Fibroblast of skin of abdomen (primary cell): Measurements from ENCODE around the gene ZSCAN16.

ENCODE experiments used
- DNase-seq: peaks from one replicate; pipeline ENCODE4 v3.0.0-alpha.2; 2013

ZSCAN16 gene

DNA sequence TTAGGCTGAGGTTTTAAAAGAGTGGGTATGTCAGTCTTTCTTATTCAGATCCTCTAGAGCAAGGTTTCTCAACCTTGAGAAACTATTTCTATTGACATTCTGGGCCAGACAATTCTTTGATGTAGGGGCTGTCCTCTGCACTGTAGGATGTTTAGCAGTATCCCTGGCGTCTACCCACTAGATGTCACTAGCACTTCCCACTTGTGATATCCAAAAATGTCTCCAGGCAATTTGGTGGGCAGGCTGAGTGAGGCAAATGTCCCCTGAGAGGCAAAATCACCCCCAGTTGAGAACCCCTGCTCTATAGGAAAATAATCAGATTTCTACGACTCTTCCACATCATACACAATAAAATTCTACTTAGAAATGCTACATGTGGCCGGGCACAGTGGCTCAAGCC lies 9.6 kb downstream of the ZSCAN16 start:
- peak; percentile 37 for DNase-seq

DNA sequence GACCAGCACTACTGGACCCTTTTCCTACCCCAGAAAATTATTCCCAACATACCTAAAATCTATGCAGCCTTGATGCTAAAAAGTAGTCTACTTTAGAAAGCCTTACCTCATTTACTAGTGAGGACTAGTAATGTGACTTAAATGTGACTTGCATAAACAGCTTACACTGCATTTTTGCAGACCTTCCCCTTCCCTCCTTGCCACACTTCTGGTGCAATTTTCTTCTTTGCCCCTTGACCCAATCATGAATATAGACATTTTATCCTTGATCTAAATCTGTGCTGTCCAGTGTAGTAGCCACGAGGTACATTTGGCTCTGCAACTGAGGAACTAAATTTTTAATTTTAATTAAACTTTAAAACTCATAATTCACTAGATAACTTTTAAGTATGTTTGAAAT lies 10.3 kb downstream of the ZSCAN16 start:
- no peak for DNase-seq

DNA sequence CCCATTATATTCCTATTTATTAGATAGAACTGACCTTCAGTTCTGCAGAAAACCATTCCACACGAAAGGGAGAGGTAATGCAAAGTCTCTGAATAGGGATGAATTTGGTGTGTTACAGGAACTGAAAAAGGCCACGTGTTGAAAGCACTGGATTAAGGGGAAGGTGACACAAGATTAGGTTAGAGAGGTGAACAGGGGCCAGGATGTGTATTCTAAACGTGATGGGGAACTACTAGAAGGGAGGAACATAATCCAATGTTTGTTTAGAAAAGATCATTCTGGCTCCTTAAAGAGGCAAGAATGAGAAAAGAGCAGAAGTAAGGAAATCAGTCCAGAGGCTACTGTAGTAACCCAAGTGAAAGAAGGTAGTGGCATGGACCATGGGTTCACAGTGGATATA lies 11.0 kb downstream of the ZSCAN16 start:
- DNase-seq = no peak

DNA sequence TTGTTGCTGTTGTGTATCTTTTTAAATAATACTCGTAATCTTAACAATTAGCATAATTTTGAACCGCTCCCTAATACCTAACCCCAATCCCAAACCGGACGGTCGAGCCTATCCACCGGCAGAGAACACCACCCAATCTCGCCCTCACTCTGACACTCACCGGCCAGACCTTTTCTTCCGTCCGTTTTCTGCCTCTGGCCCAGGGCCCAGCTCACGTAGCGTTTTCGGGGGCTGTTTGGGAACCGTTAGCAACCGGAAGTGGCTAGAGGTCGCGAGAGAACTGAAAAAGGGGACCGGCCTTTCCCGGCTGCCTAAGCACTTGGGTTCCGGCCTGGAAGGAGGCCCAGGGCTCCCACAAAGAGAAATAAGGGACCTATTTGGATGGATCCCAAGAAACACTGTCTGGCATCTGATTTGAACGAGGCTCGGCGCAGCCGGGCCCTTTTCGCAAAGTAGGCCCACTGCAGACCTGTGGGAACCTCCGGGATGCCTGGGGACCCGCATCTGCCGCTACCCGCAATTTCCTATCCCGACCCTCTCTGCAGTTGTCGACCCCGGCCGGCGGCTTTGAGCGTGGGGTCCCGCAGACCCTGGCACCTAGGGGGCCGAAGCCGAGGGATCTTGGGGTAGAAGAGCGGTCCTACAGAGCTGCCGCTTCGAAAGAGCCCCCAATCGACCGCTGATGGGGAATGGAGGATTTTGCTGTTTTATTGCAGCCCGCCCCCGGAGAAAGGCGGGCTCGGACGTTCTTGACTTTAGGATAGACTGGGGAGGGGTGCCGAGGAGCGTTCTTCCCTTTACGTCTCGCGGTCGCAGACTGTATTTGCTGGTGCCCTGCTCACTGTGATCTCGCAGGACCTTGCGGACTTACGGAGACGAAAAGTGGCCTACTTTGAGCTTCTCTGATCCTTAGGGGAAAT lies 12.4 kb downstream of the ZSCAN16 start:
- DNase-seq = peak; percentile 97

DNA sequence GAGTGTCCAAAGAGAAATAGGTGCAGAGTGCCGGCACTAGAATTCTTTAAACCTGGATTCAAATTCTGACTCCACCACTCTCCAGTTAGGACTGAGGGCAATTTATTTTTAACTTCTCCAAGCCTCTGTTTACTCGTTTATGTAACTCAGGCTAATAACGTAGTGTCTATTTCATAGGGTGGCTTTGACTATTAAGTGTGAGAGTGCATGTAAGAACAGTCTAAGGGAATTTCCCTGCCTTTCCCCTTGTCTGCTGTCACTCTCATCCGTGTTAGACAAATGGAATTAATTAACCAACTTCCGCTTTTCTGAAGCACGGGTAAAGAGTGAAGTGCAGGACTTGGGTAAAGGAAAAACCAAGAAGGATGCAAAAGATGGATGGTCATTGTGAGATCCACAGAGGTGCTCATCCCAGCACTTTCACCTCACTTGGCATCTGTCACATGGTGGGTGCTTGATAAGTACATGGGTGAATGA lies 13.1 kb downstream of the ZSCAN16 start:
- DNase-seq = peak; percentile 50

DNA sequence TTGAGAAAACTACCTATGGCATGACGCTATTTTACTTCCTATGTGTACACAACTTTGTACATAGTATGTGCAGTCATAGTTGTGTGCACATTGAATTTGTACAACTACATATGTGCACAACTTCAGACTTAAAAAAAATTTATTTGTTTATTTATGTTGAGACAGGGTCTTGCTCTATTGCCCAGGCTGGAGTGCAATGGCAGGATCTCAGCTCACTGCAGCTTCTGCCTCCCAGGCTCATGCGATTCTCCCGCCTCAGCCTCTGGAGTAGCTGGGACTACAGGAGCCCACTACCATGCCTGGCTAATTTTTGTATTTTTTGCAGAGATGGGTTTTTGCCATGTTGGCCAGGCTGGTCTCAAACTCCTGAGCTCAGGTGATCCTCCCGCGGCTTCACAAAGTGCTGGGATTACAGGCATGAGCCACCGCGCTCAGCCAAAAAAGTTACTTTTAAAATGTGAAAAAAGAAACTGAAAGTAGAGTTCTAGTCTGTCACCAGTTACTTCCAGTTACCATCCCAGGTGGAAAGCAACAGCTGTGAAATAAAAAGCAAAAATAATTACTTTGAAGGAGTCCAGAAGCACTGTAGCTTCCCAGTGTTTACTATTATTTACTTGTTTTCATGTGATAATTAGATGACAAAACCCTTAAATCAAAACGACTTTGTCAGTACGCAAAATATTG lies 15.6 kb downstream of the ZSCAN16 start:
- no peak for DNase-seq

DNA sequence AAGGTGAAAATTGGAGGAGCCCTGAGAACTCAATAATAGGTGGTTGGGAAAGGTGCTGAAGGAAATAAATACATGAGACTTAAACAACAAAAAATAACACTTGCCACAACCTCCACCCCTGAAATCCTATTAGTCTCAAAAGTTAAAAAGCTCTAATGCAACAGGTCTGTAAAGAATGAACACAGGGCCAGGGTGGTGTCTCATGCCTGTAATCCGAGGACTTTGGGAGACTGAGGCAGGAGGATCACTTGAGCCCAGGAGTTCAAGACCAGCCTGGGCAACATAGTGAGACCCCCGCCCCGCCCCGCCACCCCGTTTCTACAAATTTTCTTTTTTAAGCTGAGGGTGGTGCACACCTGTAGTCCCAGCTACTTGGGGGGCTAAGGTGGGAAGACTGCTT lies 16.2 kb downstream of the ZSCAN16 start:
- no peak for DNase-seq

DNA sequence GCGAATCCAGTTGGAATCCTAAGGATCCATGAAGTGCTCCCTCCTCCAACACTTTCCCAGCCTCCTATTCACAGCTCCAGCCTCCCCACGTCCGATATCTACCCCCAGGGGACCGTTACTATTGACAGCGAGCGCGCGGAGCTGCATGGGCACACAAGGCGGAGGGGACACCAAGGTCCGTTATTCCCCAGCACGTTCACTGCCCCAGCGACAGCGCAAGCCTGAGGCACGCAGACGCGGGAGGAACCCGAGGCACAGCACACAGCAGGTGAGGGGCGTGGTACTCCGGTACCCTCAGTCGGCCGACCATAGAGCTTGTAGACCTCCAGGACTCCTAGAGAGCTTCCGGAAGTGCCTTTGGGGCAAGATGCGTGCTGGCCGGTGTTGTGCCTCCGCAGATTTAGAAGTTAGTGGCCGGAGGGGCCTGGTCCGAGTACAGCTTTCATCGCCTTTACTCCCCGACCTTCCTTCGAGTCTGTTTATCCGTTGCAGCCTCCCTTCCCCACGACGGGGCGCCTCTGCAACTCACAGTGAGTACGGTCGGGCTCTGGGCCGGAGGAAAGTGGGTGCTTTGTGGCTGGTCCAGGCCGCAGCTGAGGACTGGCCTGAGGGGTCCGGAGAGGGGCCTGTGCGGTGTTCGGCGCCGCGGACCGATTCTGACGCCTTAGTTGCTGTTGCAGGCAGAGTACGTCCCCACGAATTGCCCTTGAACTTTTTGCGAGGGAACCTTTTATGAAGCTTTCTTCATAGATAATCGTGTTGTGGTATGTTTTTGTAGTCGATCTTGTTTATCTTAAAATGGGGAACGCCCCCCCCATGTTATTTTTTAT lies 17.3 kb downstream of the ZSCAN16 start, which contains the start of gene ZKSCAN8:
TSS of gene ZKSCAN8 (plus strand) at position 384 of the 830 bp plus-strand sequence. CDS start 6,525 bp downstream, outside the sequence.
- DNase-seq = peak; percentile 84

DNA sequence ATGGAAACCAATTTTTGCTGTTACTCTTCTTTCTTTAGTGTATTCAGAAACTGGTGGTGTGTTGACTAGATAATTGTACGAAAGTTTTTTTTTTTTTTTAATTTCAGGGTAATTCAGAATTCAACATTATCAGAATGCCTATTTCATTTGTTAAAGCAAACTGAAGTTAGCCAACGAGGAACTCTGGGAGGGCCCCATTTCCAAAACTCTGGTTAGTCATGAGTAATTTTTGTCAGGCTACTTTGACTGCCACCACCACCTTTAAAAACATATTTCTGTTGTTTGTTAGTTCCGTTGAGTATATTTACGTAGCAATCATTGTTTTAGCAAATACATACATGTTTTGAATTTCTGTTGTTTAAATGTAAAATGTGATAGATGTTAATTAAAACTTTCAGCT lies 18.0 kb downstream of the ZSCAN16 start:
- no peak for DNase-seq

DNA sequence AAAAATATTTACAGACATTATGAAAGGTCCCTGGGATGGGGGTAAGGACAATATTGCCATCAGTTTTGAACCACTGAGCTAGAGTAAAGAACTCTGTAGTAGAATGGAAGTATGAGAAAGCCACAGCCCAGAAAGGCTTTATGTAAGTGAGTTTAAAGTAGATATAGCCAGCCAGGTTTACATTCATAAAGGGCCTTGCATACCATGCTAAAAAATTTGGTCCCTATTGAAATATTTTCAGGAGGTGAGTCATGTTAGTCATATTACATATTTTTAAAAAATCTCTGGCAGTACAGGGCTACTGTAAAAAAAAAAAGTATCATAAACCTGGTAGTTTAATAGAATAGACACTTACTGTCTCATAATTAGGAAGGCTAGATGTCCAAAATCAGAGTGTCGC lies 20.8 kb downstream of the ZSCAN16 start:
- DNase-seq = no peak

DNA sequence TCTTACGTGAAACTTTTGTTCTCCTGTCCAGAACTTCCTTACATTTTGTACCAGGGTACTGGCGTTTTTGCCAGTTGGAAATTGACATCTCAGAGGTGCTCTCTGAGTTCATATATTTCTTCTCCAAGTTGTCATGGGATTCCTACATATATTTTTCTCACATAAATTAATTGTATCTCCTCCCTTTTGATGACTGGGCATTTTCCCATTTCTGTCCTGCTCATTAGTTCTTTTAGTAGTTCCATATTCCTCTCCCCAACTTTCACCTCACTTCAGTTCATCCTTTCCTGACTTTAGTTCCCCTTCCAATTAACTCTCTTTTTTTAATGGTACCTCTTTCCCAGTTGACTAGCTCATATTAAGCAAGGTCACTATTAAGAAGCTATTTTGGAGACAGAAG lies 28.1 kb downstream of the ZSCAN16 start:
- no peak for DNase-seq

DNA sequence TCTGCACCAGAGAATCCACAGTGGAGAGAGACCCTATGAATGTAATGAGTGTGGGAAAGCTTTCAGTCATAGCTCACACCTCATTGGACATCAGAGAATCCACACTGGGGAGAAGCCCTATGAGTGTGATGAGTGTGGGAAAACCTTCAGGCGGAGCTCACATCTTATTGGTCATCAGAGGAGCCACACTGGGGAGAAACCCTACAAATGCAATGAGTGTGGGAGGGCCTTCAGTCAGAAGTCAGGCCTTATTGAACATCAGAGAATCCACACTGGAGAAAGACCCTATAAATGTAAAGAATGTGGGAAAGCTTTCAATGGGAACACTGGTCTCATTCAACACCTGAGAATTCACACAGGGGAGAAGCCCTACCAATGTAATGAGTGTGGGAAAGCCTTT lies 29.1 kb downstream of the ZSCAN16 start:
- no peak for DNase-seq

DNA sequence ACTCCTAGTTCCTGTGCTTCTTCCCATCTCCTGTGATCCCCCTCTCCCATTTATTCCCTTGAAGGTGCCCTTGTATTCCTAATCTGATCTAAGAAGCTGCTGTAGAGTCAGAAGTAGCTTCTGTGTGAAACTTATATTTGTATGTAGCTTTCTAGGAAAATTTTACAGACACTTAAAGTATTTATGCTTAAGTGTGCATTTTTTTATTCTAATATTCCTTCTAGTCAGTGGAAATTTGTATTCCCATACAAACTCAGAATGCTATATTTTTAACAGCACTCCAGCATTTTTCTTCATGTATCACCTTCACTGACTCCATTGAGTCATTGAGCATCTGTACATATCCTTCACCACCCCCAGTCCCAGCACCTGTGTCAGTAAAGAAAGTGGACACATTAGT lies 29.9 kb downstream of the ZSCAN16 start:
- no peak for DNase-seq

DNA sequence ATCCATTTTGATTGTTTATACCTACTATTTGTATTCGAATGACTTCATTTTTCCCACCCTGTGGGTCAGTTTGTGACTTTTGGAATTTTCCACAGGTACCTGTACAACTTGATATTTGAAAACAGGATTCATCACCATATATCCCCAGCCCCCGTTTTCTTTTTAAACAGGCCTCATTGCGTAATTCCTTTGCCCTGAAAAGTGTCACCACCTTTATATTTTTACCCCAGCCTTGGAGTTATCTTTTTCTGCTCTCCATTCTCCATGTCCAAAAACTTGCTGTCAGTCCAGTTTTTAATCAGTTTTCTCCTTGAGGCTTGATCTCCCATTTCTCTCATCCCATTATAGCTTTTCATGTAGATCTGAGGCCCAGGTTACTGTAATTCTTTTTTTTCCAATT lies 33.9 kb downstream of the ZSCAN16 start:
- no peak for DNase-seq

DNA sequence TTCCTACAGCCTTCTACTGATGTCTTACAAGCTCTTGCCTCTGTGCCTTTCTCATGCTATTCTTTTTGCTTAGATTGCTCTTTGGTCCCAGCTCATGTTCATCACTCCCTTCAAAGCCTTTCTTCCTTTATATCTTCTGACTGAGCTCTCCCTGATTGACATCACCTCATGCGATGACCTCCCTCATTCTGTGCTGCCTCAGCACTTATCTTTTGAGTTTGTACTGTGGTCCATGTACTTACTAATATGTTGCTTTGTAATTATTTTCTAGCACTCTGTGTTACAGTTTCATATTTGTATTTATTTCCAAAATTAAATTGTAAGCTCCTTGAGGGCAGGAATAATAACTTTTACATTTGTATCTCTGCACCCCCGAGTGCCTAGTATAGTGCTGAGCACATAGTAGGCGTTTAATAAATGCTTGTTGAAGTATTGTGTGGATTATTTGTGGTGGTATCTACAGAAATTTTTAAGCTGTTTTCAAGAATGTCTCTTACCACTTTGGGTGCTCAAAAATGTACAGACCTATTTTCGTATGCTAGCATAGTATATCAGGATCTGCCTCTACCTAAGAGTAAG lies 34.7 kb downstream of the ZSCAN16 start:
- no peak for DNase-seq

DNA sequence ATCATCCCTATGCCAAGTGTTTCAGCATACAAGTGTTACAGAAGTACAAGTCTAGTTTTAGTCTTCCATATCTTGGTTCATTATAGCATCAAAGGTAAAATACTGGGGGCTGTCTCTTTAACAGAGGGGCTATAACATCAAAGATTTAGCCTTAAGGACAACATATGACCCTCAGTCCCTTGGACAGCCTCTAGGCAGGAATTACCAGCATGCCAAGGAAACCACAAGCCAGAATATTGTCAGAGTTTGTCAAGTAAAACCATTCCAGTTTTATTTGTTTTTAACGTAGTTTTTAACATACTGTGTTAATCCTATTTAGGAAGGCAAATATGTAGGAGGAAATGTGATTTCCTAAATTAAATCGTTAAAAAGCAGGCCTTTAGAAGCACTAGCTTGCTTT lies 35.8 kb downstream of the ZSCAN16 start:
- no peak for DNase-seq

DNA sequence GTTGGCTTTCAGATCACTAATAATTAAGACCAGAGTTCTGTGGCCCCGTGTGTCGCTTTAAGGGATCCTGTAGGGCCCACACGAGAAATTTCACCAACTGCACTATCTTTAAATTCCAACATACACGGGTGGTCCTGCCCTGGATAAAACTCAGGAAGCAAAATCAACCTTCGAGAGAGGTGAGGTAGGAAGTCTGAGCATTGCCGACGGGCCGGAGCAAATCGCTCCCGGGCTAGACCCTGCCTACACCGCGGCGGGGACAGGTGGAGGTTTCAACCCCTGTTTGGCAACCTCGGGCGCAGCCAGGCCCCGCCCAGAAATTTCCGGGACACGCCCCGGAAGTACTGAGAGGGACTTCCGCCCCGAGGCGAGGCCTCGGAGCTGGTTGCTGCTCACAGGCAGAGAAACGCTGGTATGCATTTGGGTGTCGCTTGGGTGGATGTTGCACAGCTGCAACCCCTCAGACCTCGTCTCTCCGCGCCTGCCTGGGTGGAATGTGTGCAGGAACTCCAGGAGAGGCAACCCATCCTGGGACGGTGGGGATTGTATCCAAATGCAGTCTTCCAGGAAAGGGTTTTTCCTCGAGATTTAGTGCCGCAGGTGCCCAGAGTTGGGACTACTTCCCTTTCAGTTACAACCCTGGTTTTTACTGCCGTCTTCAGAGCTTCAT lies 37.1 kb downstream of the ZSCAN16 start:
- peak; percentile 72 for DNase-seq

DNA sequence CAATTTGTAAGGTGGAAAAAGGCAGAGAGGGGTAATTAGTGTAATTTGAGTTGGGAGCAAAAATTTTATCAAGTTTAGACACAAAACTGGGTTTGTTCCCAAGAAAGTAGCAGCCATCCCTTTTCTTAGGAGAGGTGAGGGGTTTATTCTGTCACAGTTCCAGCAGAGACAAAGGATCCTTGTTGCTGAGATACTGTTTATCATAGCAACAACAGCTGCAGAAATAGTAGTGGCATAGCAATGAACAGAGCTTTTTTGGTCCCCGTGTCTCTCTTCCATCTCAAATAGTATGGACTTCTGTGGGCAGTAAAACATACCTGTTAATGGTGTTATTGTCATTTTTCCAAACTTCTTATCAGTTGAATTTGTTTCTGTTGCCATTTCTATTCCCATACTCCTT lies 41.2 kb downstream of the ZSCAN16 start:
- DNase-seq = no peak

DNA sequence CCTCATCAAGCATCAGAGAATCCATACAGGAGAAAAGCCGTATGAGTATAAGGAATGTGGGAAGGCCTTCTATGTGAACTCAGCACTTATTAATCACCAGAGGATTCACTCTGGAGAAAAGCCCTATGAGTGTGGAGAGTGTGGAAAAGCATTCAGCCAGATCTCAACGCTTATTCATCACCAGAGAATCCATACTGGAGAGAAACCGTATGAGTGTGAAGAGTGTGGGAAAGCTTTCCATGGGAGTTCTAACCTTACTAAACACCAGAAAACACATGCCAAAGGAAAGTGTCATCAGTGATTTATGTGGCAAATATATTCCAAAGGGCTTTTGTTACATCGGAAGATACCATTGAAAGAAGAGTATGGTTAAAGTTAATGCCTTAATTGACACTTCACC lies 42.7 kb downstream of the ZSCAN16 start:
- peak; percentile 95 for DNase-seq

DNA sequence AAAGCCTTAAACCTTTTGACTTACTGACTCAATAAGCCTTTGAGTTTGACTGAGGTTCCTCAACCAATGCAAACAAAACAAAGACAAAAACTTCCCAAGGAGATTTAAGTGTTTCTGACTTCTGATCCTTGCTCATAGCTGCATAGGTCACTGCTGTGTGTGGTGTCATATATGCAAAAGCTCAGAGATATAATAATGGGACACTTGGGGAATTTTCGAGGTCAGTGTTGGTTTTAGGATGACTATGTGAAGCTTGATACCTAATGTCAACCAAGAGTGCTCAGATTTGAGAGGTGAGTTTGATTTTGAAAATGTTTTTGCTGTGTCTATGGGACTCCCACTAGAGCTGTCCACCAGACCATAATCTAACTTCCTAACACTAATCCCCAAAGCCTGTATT lies 43.5 kb downstream of the ZSCAN16 start:
- DNase-seq = no peak

DNA sequence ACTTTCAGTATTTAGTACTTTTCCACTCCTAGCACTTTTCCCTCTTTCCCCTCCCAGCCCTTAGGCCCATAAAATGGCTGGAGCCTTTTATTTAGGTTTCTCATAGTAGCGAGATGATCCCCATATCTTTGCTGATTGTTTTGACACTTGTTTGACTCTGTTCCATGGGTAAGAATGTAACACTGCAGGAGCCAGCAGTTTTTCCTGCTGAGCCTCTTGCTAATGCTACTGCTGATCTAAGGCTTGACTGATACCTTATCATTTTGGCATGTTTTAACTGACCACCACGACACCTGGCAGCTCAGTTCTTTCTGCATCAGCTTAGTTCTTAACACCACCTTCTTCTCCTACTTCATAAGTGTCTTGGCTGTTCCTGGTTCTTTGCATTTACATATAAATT lies 46.9 kb downstream of the ZSCAN16 start:
- DNase-seq = no peak

DNA sequence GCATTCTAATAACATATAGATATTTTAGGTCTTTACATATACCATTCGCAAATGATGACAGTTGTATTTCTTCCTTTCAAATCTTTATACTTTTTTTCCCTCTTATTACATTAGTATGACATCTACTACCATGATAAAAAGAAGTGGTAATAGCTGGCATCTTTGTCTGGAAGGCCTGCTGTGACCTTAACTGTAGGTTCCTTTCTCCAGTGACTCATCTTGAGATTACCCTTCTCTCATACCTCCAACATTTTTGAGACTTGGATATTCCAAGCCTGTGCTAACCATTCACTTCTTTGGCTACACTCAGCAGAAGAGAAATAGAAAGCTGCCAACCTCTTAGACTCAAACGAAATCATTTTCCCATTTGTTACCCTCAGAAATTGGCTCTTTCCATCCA lies 47.6 kb downstream of the ZSCAN16 start:
- no peak for DNase-seq
